COR-L47 (cell line): ENCODE results near the gene TNFAIP8L1.

Source experiments
- DNase-seq: peaks from one replicate; lab custom pipeline; 2025; lab: John Stamatoyannopoulos, UW

Gene TNFAIP8L1

DNA sequence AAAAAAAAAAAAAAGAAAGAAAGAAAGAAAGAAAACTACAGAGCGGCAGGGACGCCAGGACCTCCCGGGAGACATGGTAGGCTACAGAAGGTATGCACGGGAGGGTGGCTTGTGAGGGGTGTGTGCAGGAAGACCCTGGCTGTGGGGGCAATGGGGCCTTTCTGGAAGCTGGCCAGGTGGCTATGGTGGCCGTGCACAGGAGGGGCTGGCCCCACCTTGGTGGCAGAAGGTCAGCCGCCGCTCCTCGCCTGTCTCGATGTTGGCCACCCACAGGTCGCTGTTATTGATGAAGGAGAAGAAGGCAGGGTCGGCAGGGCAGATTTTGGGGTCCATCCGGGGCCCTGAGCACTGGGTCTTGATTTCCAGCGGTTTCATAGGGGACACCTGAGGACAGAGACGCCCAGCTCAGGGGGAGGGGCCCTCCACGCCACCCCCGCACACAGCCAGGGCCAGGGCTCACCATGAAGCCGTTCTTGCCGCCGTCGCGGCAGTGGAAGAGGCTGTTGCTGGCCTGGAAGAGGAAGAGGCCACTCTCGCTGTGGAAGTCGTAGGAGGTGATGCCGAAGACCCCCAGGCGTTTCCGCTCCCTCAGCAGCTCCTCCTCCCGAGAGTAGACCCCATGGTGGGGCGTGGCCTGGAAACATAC lies 64.5 kb downstream of the TNFAIP8L1 start:
- DNase-seq: no peak

DNA sequence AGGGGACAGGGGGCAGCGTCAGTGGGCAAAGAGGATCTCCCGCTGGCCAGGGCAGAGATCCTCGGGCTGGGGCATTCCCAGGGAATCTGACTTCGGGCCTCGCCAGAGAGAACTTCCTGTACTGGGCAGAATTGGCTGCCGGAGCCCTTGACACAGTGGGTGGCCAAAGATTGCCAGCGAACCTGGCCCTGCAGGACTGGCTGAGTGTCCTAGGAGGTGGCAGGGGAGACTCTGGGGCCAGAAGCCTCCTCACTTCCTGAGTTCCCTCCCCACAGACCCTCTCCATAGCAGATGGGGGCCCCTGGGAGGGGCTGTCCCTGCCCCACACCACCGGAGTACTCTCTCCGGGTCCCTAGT lies 65.0 kb downstream of the TNFAIP8L1 start:
- no peak for DNase-seq
